ENCODE data around the gene GALNT18.

Gene GALNT18

DNA sequence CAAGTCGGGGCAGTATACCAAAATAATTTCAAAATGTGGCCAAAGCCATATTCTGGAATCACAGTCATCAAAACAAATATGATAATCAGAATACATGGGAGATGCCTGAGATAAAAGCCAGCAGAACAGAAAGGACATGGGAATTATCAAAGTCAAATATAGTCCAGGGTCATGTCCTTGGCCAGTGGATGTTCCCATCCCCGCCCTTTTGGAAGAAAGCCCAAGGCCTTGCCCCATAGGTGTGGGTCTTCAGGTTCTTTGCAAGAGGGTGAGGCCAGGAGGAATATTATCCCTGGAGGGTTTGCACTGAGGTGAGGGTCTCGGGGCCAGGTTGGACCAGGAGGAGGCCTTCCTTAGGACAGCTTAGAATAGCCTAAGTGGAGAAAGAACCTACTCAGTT lies 215.2 kb downstream of the GALNT18 start:
- H3K9me3 ChIP-seq (ENCODE audit: control insufficient read depth, low read length): no peaks in the 10 kb centered on the region
- no peaks in the 10 kb centered on the region for H3K27me3 ChIP-seq (replicated peaks; ENCODE audit: control insufficient read depth, insufficient read depth, low read length)
- H3K4me3 ChIP-seq (ENCODE audit: low read length): no peak overlapping the region
- H3K4me1 ChIP-seq (ENCODE audit: control insufficient read depth, insufficient read depth, low read length): peaks cover 28% of the 10 kb centered on the region
- H3K36me3 ChIP-seq (ENCODE audit: control insufficient read depth, insufficient read depth, low read length, severe bottlenecking): no peaks in the 10 kb centered on the region
- DNase-seq (ENCODE audit: low read depth): no peak
- H3K9ac ChIP-seq (ENCODE audit: low read length): no peak overlapping the region

DNA sequence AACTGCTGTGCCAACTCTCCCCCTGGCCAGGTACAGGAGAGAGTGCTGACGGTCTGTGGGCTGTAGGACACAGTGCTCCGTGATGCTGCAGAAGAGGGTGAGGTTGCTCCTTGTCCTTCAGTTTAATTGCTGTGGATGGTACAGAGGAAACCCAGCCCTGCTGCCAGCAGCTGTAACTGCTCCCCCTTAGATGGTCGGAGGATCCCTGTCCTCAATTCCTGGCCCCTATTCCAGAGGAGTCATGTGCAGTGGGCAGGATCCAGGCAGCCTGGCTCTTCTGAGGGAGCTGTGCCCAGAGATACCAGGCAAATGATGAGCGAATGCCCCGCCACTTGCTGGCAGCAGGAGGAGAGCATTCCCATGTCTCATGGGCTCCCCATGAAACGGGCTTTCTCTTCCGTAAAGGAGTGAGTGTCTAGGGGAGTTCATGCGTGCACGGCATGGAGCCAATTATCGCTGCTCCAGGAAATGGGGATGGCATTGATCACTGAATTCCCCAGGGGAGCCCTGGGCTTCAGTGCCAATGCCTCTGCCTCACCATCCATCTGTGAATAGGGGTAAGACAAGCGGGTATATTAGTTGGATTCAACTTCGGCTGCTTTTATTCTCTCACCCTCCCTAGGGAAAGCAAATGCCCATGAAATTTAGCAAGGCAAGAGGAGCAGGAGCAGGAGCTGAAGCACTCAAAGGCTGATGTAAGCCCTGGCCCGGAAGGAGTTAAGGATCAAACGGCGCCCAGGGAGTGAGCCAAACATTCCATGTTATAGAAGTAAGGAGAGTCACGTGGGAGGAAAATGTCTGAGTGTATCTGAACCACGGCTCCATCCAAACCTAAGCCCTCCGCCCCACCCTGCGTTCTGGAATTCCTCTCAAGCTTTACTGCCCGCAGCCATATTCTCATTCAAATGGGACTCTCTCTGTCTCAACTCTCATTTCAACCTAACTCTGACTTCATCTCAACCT lies 217.8 kb downstream of the GALNT18 start:
- peak; percentile 70 for DNase-seq (ENCODE audit: low read depth)
- Histone ChIP-seq H3K9ac (ENCODE audit: low read length) (no peak overlapping the region), H3K27me3 (replicated peaks; ENCODE audit: control insufficient read depth, insufficient read depth, low read length) (no peaks in the 10 kb centered on the region), H3K36me3 (ENCODE audit: control insufficient read depth, insufficient read depth, low read length, severe bottlenecking) (no peaks in the 10 kb centered on the region), H3K4me3 (ENCODE audit: low read length) (no peak overlapping the region), H3K4me1 (ENCODE audit: control insufficient read depth, insufficient read depth, low read length) (peaks cover 28% of the 10 kb centered on the region), H3K9me3 (ENCODE audit: control insufficient read depth, low read length) (no peaks in the 10 kb centered on the region)

DNA sequence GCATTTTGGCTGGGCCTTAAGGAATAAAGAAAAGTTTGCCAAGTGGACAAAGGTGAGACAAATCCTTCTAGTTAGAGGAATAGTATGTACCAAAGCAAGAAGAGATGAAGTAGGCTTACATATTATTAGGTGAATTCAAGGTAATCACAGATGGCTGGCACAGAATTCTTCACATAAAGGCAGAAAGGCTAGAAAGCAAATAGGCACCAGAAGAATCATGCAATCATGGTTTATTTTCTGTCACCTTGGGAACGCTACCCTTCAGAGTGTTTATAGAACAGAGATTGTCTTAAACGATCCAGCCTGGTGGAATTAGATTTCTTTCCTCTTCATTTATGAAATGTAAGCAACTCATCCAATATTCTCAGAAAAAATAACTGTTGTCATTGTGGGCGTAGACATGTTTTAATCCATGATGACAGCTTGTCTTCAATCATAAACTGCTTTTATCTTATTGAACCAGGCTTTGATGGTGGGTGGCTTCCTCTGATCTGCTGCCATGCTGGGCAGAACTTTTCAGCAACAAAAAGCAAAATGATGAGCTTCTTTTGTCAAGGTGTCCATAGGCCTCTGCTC lies 219.8 kb downstream of the GALNT18 start:
- no peak overlapping the region for H3K4me3 ChIP-seq (ENCODE audit: low read length)
- H3K27me3 ChIP-seq (replicated peaks; ENCODE audit: control insufficient read depth, insufficient read depth, low read length): no peaks in the 10 kb centered on the region
- DNase-seq (ENCODE audit: low read depth): no peak
- peaks cover 15% of the 10 kb centered on the region for H3K4me1 ChIP-seq (ENCODE audit: control insufficient read depth, insufficient read depth, low read length)
- no peaks in the 10 kb centered on the region for H3K36me3 ChIP-seq (ENCODE audit: control insufficient read depth, insufficient read depth, low read length, severe bottlenecking)
- H3K9ac ChIP-seq (ENCODE audit: low read length): no peak overlapping the region
- H3K9me3 ChIP-seq (ENCODE audit: control insufficient read depth, low read length): no peaks in the 10 kb centered on the region

DNA sequence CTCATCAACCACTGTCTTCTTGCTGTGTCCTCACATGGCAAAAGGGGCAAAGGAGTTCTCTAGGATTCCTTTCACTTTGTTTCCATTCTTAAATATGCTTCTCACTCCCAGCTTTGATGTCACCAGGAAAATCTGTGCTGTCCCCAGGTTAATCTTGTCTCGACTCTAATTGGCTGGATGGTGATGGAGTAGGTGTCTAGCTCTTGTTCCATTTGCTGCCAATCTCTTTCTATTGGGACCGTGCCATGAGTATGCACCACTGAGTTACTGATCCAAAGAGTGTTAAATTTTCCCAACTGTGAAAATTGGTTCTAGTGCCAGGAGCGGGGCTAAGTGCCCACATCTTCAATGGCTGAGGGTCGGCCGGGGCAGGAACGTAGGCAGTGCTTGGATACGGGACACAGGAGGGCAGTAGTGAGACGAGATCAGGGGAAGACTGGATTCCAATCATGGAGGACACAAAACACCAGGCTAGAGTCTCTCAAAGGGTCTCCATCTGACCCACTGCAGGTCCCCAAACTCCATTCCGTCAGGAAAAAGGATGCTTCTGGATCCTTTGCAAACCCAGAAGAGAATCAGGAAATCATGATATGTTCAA lies 221.1 kb downstream of the GALNT18 start:
- H3K4me1 ChIP-seq (ENCODE audit: control insufficient read depth, insufficient read depth, low read length): peaks cover 13% of the 10 kb centered on the region
- no peaks in the 10 kb centered on the region for H3K36me3 ChIP-seq (ENCODE audit: control insufficient read depth, insufficient read depth, low read length, severe bottlenecking)
- no peak overlapping the region for H3K4me3 ChIP-seq (ENCODE audit: low read length)
- no peak overlapping the region for H3K9ac ChIP-seq (ENCODE audit: low read length)
- no peak for DNase-seq (ENCODE audit: low read depth)
- no peaks in the 10 kb centered on the region for H3K27me3 ChIP-seq (replicated peaks; ENCODE audit: control insufficient read depth, insufficient read depth, low read length)
- H3K9me3 ChIP-seq (ENCODE audit: control insufficient read depth, low read length): no peaks in the 10 kb centered on the region

DNA sequence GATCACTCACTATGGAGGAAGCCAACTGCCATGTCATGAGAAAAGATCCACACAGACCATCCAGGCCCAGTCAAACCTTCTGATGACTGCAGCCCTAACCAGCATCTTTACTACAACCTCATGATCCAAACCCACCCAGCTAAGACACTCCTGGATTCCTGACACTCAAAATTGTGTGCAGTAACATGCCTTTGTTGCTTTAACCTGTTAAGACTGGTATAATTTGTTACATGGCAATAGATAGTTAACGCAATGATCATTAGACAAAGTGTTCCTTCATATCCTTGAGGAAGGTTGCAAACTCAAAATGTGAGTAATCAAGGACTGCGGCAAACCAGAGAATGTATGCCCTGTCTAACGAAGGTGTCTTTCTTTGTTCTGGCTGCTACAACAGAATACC lies 221.7 kb downstream of the GALNT18 start:
- DNase-seq (ENCODE audit: low read depth): no peak
- Histone ChIP-seq H3K36me3 (ENCODE audit: control insufficient read depth, insufficient read depth, low read length, severe bottlenecking) (no peaks in the 10 kb centered on the region), H3K4me3 (ENCODE audit: low read length) (no peak overlapping the region), H3K9me3 (ENCODE audit: control insufficient read depth, low read length) (no peaks in the 10 kb centered on the region), H3K27me3 (replicated peaks; ENCODE audit: control insufficient read depth, insufficient read depth, low read length) (no peaks in the 10 kb centered on the region), H3K9ac (ENCODE audit: low read length) (no peak overlapping the region), H3K4me1 (ENCODE audit: control insufficient read depth, insufficient read depth, low read length) (peaks cover 13% of the 10 kb centered on the region)

DNA sequence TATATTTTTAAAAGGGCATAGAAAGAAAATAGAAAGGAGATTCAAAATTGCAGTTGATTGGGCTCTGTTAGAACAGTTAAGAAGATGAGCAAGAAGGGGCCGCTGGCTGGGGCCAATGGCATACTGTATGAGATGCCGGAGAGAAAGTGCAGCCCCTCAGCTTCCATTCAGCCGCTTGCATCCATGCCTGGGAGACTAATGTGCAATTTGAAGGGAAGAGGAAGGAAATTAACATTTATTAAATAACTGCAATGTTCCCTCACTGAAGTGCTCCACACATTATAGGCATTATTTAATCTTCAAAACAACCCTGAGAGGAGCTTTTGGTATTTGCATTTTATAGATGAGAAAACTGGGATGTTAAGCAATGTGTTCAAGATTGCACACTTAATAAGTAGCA lies 224.0 kb downstream of the GALNT18 start:
- no peak for DNase-seq (ENCODE audit: low read depth)
- H3K27me3 ChIP-seq (replicated peaks; ENCODE audit: control insufficient read depth, insufficient read depth, low read length): no peaks in the 10 kb centered on the region
- H3K4me3 ChIP-seq (ENCODE audit: low read length): no peak overlapping the region
- no peaks in the 10 kb centered on the region for H3K36me3 ChIP-seq (ENCODE audit: control insufficient read depth, insufficient read depth, low read length, severe bottlenecking)
- H3K9me3 ChIP-seq (ENCODE audit: control insufficient read depth, low read length): no peaks in the 10 kb centered on the region
- peaks cover 6% of the 10 kb centered on the region for H3K4me1 ChIP-seq (ENCODE audit: control insufficient read depth, insufficient read depth, low read length)
- H3K9ac ChIP-seq (ENCODE audit: low read length): no peak overlapping the region

DNA sequence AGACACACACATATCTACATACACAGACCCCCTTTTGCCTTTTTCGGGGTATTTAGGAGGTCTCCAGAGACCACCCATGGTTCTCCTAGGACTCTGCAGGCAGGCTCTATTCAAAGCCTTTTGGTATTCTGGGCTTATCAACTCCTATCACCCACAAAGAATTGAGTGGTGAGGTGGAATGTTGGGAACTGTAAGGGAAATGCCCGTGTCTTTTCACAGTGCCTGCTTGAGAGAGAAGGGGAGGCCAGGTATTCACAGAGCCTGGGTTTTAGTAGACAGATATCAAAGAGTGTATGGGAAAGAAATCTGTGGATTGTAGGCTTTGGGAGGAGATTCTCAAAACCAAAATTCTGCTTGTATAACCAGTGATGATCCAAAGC lies 224.8 kb downstream of the GALNT18 start:
- no peak overlapping the region for H3K4me3 ChIP-seq (ENCODE audit: low read length)
- DNase-seq (ENCODE audit: low read depth): no peak
- no peaks in the 10 kb centered on the region for H3K27me3 ChIP-seq (replicated peaks; ENCODE audit: control insufficient read depth, insufficient read depth, low read length)
- no peak overlapping the region for H3K9ac ChIP-seq (ENCODE audit: low read length)
- peaks cover 8% of the 10 kb centered on the region for H3K4me1 ChIP-seq (ENCODE audit: control insufficient read depth, insufficient read depth, low read length)
- no peaks in the 10 kb centered on the region for H3K36me3 ChIP-seq (ENCODE audit: control insufficient read depth, insufficient read depth, low read length, severe bottlenecking)
- H3K9me3 ChIP-seq (ENCODE audit: control insufficient read depth, low read length): no peaks in the 10 kb centered on the region

DNA sequence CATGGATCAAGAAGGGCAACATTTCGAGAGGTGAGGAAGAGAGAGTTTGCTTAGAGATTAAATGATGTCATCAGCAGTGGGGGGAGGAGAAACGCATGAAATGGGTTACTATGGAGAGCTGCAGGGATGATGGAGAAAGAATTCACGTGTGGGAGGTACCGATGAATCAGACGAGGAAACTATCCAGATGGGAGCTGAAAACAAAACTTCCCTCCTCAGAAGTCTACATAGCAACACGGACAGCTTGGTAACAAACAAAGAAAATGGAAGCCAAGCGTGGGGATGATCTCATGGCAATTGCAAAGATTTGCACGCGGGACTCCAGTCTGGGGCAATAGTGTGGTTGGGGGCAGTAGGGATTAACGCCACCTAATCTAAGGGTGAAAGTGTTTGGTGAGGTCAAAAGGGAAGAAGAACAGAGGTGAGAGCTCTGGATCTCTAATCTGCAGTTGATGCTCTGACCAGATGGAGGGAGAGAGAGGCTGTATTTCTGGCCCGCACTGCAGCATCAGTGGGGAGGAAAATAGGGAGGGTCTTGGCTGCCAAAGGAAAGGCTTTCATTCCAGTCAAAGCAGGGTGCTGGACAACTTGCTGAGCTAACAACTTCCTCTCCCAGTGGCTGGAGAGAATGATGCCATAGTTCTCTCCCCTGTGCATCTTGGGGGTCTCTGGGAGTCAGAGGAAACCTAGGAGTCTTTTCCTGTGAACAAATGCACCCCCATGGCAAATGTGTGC lies 225.3 kb downstream of the GALNT18 start:
- peak overlapping the region; percentile 60 for H3K4me3 ChIP-seq (ENCODE audit: low read length)
- H3K4me1 ChIP-seq (ENCODE audit: control insufficient read depth, insufficient read depth, low read length): peaks cover 13% of the 10 kb centered on the region
- peak; percentile 46 for DNase-seq (ENCODE audit: low read depth)
- no peaks in the 10 kb centered on the region for H3K27me3 ChIP-seq (replicated peaks; ENCODE audit: control insufficient read depth, insufficient read depth, low read length)
- no peaks in the 10 kb centered on the region for H3K9me3 ChIP-seq (ENCODE audit: control insufficient read depth, low read length)
- no peak overlapping the region for H3K9ac ChIP-seq (ENCODE audit: low read length)
- H3K36me3 ChIP-seq (ENCODE audit: control insufficient read depth, insufficient read depth, low read length, severe bottlenecking): no peaks in the 10 kb centered on the region

DNA sequence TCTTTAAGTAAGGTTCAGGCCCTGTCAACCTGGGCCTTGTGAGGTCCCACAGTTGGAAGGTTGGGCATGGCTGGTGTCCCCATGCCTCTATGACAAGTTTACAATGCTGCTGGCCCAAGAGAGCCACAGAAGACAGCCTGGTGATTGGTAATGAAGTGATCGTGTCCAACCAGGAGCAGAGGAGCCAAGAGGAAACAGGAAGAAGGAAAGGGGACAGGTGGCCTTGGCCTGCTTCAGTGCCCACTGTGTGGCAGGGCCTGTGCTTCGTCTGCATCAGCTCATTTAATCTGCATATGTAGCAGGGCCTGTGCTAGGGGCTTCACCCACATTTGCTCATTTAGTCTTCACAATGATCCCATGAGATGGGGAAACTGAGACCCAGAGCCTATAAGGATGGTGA lies 226.7 kb downstream of the GALNT18 start:
- H3K9me3 ChIP-seq (ENCODE audit: control insufficient read depth, low read length): no peaks in the 10 kb centered on the region

DNA sequence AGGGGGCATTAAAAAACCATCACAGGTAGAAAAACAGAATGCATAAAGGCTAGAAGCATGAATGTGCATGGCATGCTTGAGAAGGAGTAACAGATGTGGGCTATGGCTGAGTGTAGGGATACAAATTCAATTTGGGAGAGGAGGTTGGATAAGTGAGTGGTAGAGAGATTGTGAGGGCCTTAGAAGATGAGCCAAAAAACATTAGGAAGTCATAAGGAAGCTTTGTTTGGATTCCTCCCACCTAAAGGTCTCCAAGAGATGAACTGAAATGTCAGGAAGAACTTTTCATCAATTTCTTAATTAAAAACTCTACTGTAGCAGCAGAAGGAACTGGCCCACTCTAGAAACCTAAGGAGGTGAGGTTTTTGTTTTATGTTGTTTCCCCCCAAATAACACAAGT lies 227.6 kb downstream of the GALNT18 start:
- H3K4me3 ChIP-seq (ENCODE audit: low read length): no peak overlapping the region
- no peak for DNase-seq (ENCODE audit: low read depth)
- H3K9ac ChIP-seq (ENCODE audit: low read length): no peak overlapping the region
- peaks cover 16% of the 10 kb centered on the region for H3K4me1 ChIP-seq (ENCODE audit: control insufficient read depth, insufficient read depth, low read length)
- no peaks in the 10 kb centered on the region for H3K36me3 ChIP-seq (ENCODE audit: control insufficient read depth, insufficient read depth, low read length, severe bottlenecking)
- no peaks in the 10 kb centered on the region for H3K27me3 ChIP-seq (replicated peaks; ENCODE audit: control insufficient read depth, insufficient read depth, low read length)
- H3K9me3 ChIP-seq (ENCODE audit: control insufficient read depth, low read length): no peaks in the 10 kb centered on the region

More for the DNA sequence above, 226.7 kb downstream of the GALNT18 start:
- Histone ChIP-seq H3K27me3 (replicated peaks; ENCODE audit: control insufficient read depth, insufficient read depth, low read length) (no peaks in the 10 kb centered on the region), H3K4me3 (ENCODE audit: low read length) (no peak overlapping the region), H3K9ac (ENCODE audit: low read length) (no peak overlapping the region), H3K4me1 (ENCODE audit: control insufficient read depth, insufficient read depth, low read length) (peaks cover 16% of the 10 kb centered on the region), H3K36me3 (ENCODE audit: control insufficient read depth, insufficient read depth, low read length, severe bottlenecking) (no peaks in the 10 kb centered on the region)
- DNase-seq (ENCODE audit: low read depth): no peak
